KMS-11 (cell line): ENCODE data around the gene DNAJB8.

Experiments
- H2AFZ ChIP-seq: fragments of 200-600 bp; sonication (generic); 2 replicates; pipeline ENCODE4 v1.6.1; 2016; ENCODE audit warnings: antibody characterized with exemption, mixed run types, low read depth
- H3K27ac ChIP-seq: fragments of 200-600 bp; sonication (generic); 2 replicates; pipeline ENCODE4 v1.6.1; 2016; ENCODE audit warnings: mild to moderate bottlenecking, mixed run types
- H3K27me3 ChIP-seq: fragments of 200-600 bp; sonication (generic); 2 replicates; pipeline ENCODE4 v1.6.1; 2017; ENCODE audit warnings: mild to moderate bottlenecking, low read depth, mixed run types, moderate library complexity; ENCODE audit not compliant: insufficient read depth
- H3K36me3 ChIP-seq: fragments of 200-600 bp; sonication (generic); 2 replicates; pipeline ENCODE4 v1.6.1; 2017; ENCODE audit warnings: mild to moderate bottlenecking, mixed run types; ENCODE audit not compliant: insufficient read depth
- H3K4me1 ChIP-seq: fragments of 200-600 bp; sonication (generic); 2 replicates; pipeline ENCODE4 v1.6.1; 2016; ENCODE audit warnings: mild to moderate bottlenecking, low read depth, mixed run types; ENCODE audit not compliant: poor library complexity, severe bottlenecking
- H3K4me2 ChIP-seq: fragments of 200-600 bp; sonication (generic); 2 replicates; pipeline ENCODE4 v1.7.0; 2016; ENCODE audit warnings: mild to moderate bottlenecking, mixed run types
- H3K4me3 ChIP-seq: fragments of 200-600 bp; sonication (generic); IDR thresholded peaks from 2 replicates; pipeline ENCODE4 v1.6.1; 2017; ENCODE audit warnings: low read depth, low read length, mixed read lengths; ENCODE audit not compliant: insufficient read depth
- H3K79me2 ChIP-seq: fragments of 200-600 bp; sonication (generic); 2 replicates; pipeline ENCODE4 v1.6.1; 2016; ENCODE audit warnings: low read depth, mixed run types; ENCODE audit not compliant: insufficient read depth
- H3K9ac ChIP-seq: fragments of 200-600 bp; sonication (generic); 2 replicates; pipeline ENCODE4 v1.6.1; 2016; ENCODE audit warnings: mild to moderate bottlenecking, mixed run types
- H4K20me1 ChIP-seq: fragments of 200-600 bp; sonication (generic); 2 replicates; pipeline ENCODE4 v1.6.1; 2016; ENCODE audit warnings: mild to moderate bottlenecking, mixed run types; ENCODE audit not compliant: insufficient read depth
- CTCF ChIP-seq: fragments of 200-600 bp; sonication (generic); conservative IDR thresholded peaks from 2 replicates; pipeline ENCODE4 v1.6.1; 2017; ENCODE audit warnings: low read depth, mild to moderate bottlenecking, antibody characterized with exemption, low read length, moderate library complexity, mixed read lengths

The DNAJB8 gene

GRCh38 chr3:128446821-128447220 is 19.9 kb downstream of the DNAJB8 start:
- Histone ChIP-seq H3K9ac (no peak overlapping the region), H2AFZ (no peak overlapping the region), H4K20me1 (no peaks in the 10 kb centered on the region), H3K79me2 (no peaks in the 10 kb centered on the region), H3K36me3 (no peaks in the 10 kb centered on the region), H3K27ac (no peak overlapping the region), H3K4me1 (peaks cover 10% of the 10 kb centered on the region), H3K4me2 (no peak overlapping the region), H3K27me3 (peaks cover 12% of the 10 kb centered on the region; the same call in 1 of the 2 replicates), H3K4me3 (no peak overlapping the region)
- no peak for TF ChIP-seq CTCF

GRCh38 chr3:128445357-128445756 is 21.3 kb downstream of the DNAJB8 start:
- H4K20me1 ChIP-seq, result no peaks in the 10 kb centered on the region
- no peak overlapping the region for H3K4me2 ChIP-seq
- no peaks in the 10 kb centered on the region for H3K36me3 ChIP-seq
- peaks cover 10% of the 10 kb centered on the region for H3K4me1 ChIP-seq
- no peaks in the 10 kb centered on the region for H3K79me2 ChIP-seq
- H2AFZ ChIP-seq, result no peak overlapping the region
- H3K27me3 ChIP-seq, result peaks cover 13% of the 10 kb centered on the region
- H3K27ac ChIP-seq, result no peak overlapping the region
- H3K4me3 ChIP-seq, result no peak overlapping the region
- no peak for TF ChIP-seq CTCF
- H3K9ac ChIP-seq, result no peak overlapping the region

- Histone ChIP-seq H3K36me3 (no peaks in the 10 kb centered on the region), H3K79me2 (no peaks in the 10 kb centered on the region), H3K27me3 (peaks cover 23% of the 10 kb centered on the region), H4K20me1 (no peaks in the 10 kb centered on the region), H2AFZ (no peak overlapping the region), H3K4me3 (no peak overlapping the region), H3K9ac (no peak overlapping the region), H3K4me2 (no peak overlapping the region), H3K27ac (no peak overlapping the region), H3K4me1 (peaks cover 10% of the 10 kb centered on the region)
- no peak for TF ChIP-seq CTCF
Observed at GRCh38 chr3:128443771-128444170, 22.9 kb downstream of the DNAJB8 start.

GRCh38 chr3:128442949-128443348 is 23.7 kb downstream of the DNAJB8 start:
- Histone ChIP-seq H3K27me3 (peaks cover 23% of the 10 kb centered on the region), H3K4me3 (no peak overlapping the region), H4K20me1 (no peaks in the 10 kb centered on the region), H2AFZ (no peak overlapping the region), H3K4me2 (no peak overlapping the region), H3K79me2 (no peaks in the 10 kb centered on the region), H3K27ac (no peak overlapping the region), H3K36me3 (no peaks in the 10 kb centered on the region), H3K4me1 (peaks cover 9% of the 10 kb centered on the region), H3K9ac (no peak overlapping the region)
- no peak for TF ChIP-seq CTCF
